SH-SY5Y (cell line): ENCODE data around the gene NDFIP2.

Source experiments
- GATA2 ChIP-seq: IDR thresholded peaks from 2 replicates; pipeline ENCODE4 v1.6.1; 2011; ENCODE audit warnings: mild to moderate bottlenecking, low read depth, low read length
- GATA3 ChIP-seq: IDR thresholded peaks from 2 replicates; pipeline ENCODE4 v1.6.1; 2011; ENCODE audit warnings: low read depth, mild to moderate bottlenecking, low read length, moderate library complexity

GRCh38 chr13:79439275-79439674 is 41.7 kb upstream of the NDFIP2 start:
- no peak for TF ChIP-seq GATA2
- no peak for TF ChIP-seq GATA3
